HG03135 (cell line): ENCODE results near the gene TM9SF1.

Source experiments
- ATAC-seq: cut with Tn5 transposase; IDR thresholded peaks from one replicate; pipeline ENCODE4 v1.9.1; 2021; ENCODE audit warnings: mild to moderate bottlenecking, moderate library complexity; ENCODE audit not compliant: unreplicated experiment

The TM9SF1 gene

GRCh38 chr14:24195186-24196070 lies at the start of gene TM9SF1:
Gene TM9SF1 (minus strand): TSS chr14:24195441. CDS start chr14:24195019, 422 bp downstream.
- peak; percentile 86 for ATAC-seq

- no peak for ATAC-seq
Measured at GRCh38 chr14:24243336-24243836, 48.1 kb upstream of the TM9SF1 start.

- ATAC-seq: peak; percentile 77
Measured at GRCh38 chr14:24241829-24242443, 46.7 kb upstream of the TM9SF1 start.

GRCh38 chr14:24240110-24240918 lies 45.1 kb upstream of the TM9SF1 start:
- ATAC-seq: no peak

GRCh38 chr14:24238527-24239037 lies 43.3 kb upstream of the TM9SF1 start:
- no peak for ATAC-seq

- no peak for ATAC-seq
Measured at GRCh38 chr14:24238123-24238522, 42.9 kb upstream of the TM9SF1 start.

- no peak for ATAC-seq
Measured at GRCh38 chr14:24237463-24237955, 42.3 kb upstream of the TM9SF1 start.

GRCh38 chr14:24236689-24237462 lies 41.6 kb upstream of the TM9SF1 start:
- ATAC-seq: no peak

GRCh38 chr14:24235804-24236688 lies 40.8 kb upstream of the TM9SF1 start:
- ATAC-seq: no peak

- no peak for ATAC-seq
Measured at GRCh38 chr14:24234095-24235005, 39.1 kb upstream of the TM9SF1 start.

- ATAC-seq: no peak
Measured at GRCh38 chr14:24233538-24233866, 38.3 kb upstream of the TM9SF1 start.

- peak; percentile 41 for ATAC-seq
Measured at GRCh38 chr14:24232645-24233537, 37.6 kb upstream of the TM9SF1 start, which contains the start of gene GMPR2. Gene GMPR2 (plus strand): TSS chr14:24232929. CDS start chr14:24233254, 325 bp downstream.

- peak; percentile 62 for ATAC-seq
Measured at GRCh38 chr14:24232121-24232644, 36.9 kb upstream of the TM9SF1 start, which contains the start of gene NEDD8. Gene NEDD8 (minus strand): TSS chr14:24232367. CDS start chr14:24232267, 100 bp downstream.

GRCh38 chr14:24231263-24232120 lies 36.3 kb upstream of the TM9SF1 start:
- ATAC-seq: peak; percentile 39

- no peak for ATAC-seq
Measured at GRCh38 chr14:24228902-24229301, 33.7 kb upstream of the TM9SF1 start.

- no peak for ATAC-seq
Measured at GRCh38 chr14:24226473-24226872, 31.2 kb upstream of the TM9SF1 start.
